Measurements from ENCODE around the gene IMMP2L. TPM values are rescaled to one million over a fixed set of nuclear protein-coding genes. Genes with fewer than 3 reads are reported as not detected.

Gene IMMP2L
- total and polyA plus RNA-seq, 2 of the 8 experiments (the other 6 are each of a cell fraction or from before 2014, with no cell fraction given) = 2.3 to 10.1 TPM

DNA sequence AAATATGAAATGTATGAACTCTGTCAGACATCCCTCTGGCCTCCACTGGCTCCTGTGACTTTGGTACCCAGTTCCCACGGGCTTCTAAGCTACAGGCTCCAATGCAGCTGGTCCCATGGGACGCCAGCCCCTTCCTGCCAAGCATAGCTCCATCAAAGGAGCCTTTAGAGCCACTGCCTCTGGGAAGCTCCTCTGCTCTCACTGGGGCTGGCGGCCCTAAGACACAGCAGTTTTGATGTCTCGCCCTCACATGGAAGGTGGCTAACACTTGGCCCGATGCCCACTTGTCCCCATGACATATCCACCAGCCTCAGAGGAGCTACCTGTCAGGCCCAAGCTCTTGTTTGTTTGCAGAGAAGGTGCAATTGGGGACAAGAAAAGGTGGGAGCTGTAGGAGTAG, 925.0 kb downstream of the IMMP2L start:
- no peak overlapping the region for H3K9ac ChIP-seq (replicated peaks in 1 of 4; ENCODE audit: extremely low read depth in 1 of 4, low read depth in 3 of 4, low read length in 3 of 4)
- H3K4ac ChIP-seq (replicated peaks; ENCODE audit: insufficient read length, low read depth, low read length) = no peak overlapping the region
- no peak overlapping the region for H3K4me3 ChIP-seq (ENCODE audit: extremely low read depth in 1 of 4, insufficient read depth in 2 of 4, low read depth in 3 of 4, low read length in 4 of 4)
- no peaks in the 10 kb centered on the region for H3K79me2 ChIP-seq (ENCODE audit: control insufficient read depth in 1 of 2, insufficient read depth in 2 of 2, low read length in 2 of 2)
- no peak overlapping the region for H2BK120ac ChIP-seq (replicated peaks; ENCODE audit: low read depth, low read length)
- no peaks in the 10 kb centered on the region for H3K23me2 ChIP-seq (ENCODE audit: low read depth, low read length)
- no peaks in the 10 kb centered on the region for H3K79me1 ChIP-seq (ENCODE audit: low read depth, low read length)
- no peak overlapping the region for H2BK15ac ChIP-seq (ENCODE audit: low read length)
- CTCF ChIA-PET (ENCODE audit: partially characterized antibody) = no interaction called here
- no peak for FAIRE-seq
- H2AFZ ChIP-seq (ENCODE audit: low read length) = no peak overlapping the region
- no peak overlapping the region for H2AK5ac ChIP-seq (ENCODE audit: low read depth, low read length)
- H3K27me3 ChIP-seq (replicated peaks in 1 of 4; ENCODE audit: control insufficient read depth in 3 of 4, extremely low read depth in 1 of 4, insufficient read depth in 3 of 4, low read length in 3 of 4) = no peaks in the 10 kb centered on the region
- POLR2A ChIA-PET (ENCODE audit: partially characterized antibody) = no interaction called here
- no peak overlapping the region for H4K5ac ChIP-seq (ENCODE audit: insufficient read length, low read depth, low read length)
- no peaks in the 10 kb centered on the region for H3K36me3 ChIP-seq (ENCODE audit: control insufficient read depth in 2 of 4, insufficient read depth in 4 of 4, low read length in 3 of 4)
- 88% methylated on average over 5 of the region's 5 CpGs; no CpG with 5 or more reads in 1 of the 2 experiments for WGBS, 2 experiments (ENCODE audit: extremely low coverage in 1 of 2, insufficient coverage in 1 of 2, insufficient read length in 1 of 2, insufficient replicate concordance in 2 of 2, low coverage in 1 of 2, low lambda C conversion rate in 2 of 2, missing lambda C conversion rate in 1 of 2)
- H3K9me3 ChIP-seq (ENCODE audit: insufficient read depth in 2 of 2, low read depth in 1 of 2, low read length in 1 of 2) = no peaks in the 10 kb centered on the region
- H4K20me1 ChIP-seq (replicated peaks in 1 of 2; ENCODE audit: control insufficient read depth in 1 of 2, insufficient read depth in 2 of 2, low read length in 2 of 2) = no peaks in the 10 kb centered on the region
- no peak overlapping the region for H3K14ac ChIP-seq (ENCODE audit: insufficient read length)
- H2BK20ac ChIP-seq (ENCODE audit: low read length) = no peak overlapping the region
- H3K4me1 ChIP-seq (replicated peaks in 1 of 4; ENCODE audit: control insufficient read depth in 3 of 4, insufficient read depth in 4 of 4, low read length in 3 of 4) = peaks cover 0 to 5% (median 0%) of the 10 kb centered on the region in 4 experiments; a peak in 1 of 7 replicates
- DNase-seq (ENCODE audit: low read depth in 1 of 2, low spot score in 2 of 2) = no peak
- no peak overlapping the region for H2BK5ac ChIP-seq (ENCODE audit: low read depth, low read length)
- no peak overlapping the region for H3K4me2 ChIP-seq (ENCODE audit: insufficient read depth in 1 of 2, low read depth in 2 of 2, low read length in 2 of 2)
- no peak overlapping the region for H3K56ac ChIP-seq (replicated peaks; ENCODE audit: insufficient read length, low read depth, low read length)
- H3K27ac ChIP-seq (ENCODE audit: low read depth, low read length) = no peak overlapping the region
- H4K8ac ChIP-seq (ENCODE audit: extremely low read depth, insufficient read depth, low read length) = no peak overlapping the region; the same call in 1 of the 2 replicates
- no peak overlapping the region for H2BK12ac ChIP-seq (ENCODE audit: low read depth, low read length)
- no peak overlapping the region for H3K18ac ChIP-seq (ENCODE audit: extremely low read depth, low read length)
- H3K23ac ChIP-seq (ENCODE audit: insufficient read length) = no peak overlapping the region
- H4K91ac ChIP-seq (replicated peaks; ENCODE audit: insufficient read length, low read length) = no peak overlapping the region
- TF ChIP-seq KDM1A (IDR thresholded peaks at IDR 0.05; ENCODE audit: borderline replicate concordance, low read length) (no peak), RBBP5 (IDR thresholded peaks at IDR 0.05; ENCODE audit: borderline replicate concordance, low read depth, low read length) (no peak), TAF1 (IDR thresholded peaks at IDR 0.05; ENCODE audit: low read depth, low read length) (no peak), SP2 (IDR thresholded peaks at IDR 0.05; ENCODE audit: low read length) (no peak), SIRT6 (IDR thresholded peaks at IDR 0.05; ENCODE audit: low read length) (no peak), TEAD4 (IDR thresholded peaks at IDR 0.05; ENCODE audit: low read depth, low read length) (no peak), NANOG (IDR thresholded peaks at IDR 0.05; ENCODE audit: insufficient read depth, low read depth, low read length, poor library complexity, severe bottlenecking) (no peak)
- TF ChIP-seq, protein P1, sequence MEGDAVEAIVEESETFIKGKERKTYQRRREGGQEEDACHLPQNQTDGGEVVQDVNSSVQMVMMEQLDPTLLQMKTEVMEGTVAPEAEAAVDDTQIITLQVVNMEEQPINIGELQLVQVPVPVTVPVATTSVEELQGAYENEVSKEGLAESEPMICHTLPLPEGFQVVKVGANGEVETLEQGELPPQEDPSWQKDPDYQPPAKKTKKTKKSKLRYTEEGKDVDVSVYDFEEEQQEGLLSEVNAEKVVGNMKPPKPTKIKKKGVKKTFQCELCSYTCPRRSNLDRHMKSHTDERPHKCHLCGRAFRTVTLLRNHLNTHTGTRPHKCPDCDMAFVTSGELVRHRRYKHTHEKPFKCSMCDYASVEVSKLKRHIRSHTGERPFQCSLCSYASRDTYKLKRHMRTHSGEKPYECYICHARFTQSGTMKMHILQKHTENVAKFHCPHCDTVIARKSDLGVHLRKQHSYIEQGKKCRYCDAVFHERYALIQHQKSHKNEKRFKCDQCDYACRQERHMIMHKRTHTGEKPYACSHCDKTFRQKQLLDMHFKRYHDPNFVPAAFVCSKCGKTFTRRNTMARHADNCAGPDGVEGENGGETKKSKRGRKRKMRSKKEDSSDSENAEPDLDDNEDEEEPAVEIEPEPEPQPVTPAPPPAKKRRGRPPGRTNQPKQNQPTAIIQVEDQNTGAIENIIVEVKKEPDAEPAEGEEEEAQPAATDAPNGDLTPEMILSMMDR (IDR thresholded peaks at IDR 0.05; ENCODE audit: control extremely low read depth in 1 of 3, insufficient read depth in 1 of 3, low read depth in 1 of 3, low read length in 3 of 3) = no peak

Measured in H1 (cell line).